Measurements from ENCODE around the gene GNG4.

Gene GNG4

DNA sequence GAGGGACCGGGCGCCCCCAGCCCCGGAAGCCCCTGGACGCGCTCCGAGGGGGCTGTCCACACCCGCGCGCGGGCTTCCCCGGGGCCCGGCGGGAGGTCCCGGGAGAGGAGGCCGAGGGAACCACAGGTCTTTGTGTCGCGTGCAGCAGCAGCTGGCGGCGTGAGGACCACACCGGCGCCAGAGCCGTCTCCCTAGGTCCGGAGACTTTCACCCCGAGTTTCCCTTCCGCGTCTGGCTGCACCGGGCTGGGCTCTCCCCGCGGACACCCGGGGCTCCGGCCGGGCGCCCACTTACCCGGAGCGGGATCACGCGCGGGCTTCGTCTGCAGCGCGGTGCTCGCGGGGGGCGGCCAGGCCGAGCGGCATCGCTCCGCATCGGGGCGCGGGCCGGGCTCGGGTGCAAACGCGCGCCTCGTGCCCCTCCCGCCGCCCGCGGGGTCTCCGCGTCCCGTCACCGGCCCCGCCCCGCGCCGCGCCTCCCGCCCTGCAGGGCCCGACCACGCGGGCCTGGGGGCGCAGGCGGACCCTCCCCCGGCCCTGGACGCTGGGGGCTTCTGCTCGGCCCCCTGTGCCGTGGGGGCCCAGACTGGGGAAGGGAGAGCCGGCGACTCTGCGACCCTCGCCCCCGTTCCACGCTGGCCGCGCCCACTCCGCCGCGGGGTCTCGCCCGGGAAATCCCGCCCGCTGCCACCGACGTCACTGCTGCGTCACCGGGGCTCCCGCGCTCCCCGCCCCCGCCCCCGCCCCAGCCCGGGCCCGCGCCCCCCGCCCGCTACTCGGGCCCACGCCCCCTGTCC lies at the start of gene GNG4:
Gene GNG4, minus strand, starts transcription at position 417 of the 796 bp plus-strand sequence. CDS start 65,946 bp downstream, outside the sequence.
- Mint-ChIP-seq H3K4me3 (peak within 1 kb of the TSS; percentile 63), H3K36me3 (ENCODE audit: low read depth) (peaks cover 10% of the 10 kb centered on the region), H3K4me1 (ENCODE audit: low read depth) (peaks cover 25% of the 10 kb centered on the region), H3K27ac (peak within 1 kb of the TSS; percentile 75), H3K9me3 (no peaks in the 10 kb centered on the region), H3K27me3 (ENCODE audit: low read depth) (peaks cover 77% of the 10 kb centered on the region)

DNA sequence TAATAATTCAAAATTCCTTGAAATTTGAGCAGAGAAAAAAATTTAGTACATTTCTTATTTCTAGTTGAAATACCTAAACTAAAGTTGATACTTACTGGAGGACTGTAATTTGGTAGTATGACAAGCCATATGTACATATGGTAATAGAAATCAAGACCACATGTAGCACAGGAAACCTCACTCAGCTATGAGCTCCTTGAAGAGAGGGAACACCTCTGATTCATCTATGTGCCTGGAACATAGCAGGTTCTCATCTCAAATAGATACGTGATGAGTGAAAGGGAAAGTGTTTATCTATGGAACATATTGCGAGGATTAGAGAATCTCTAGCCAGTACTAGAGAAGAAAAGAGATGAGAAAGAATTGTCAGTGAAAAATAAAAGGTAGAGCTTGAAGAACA lies 47.9 kb upstream of the GNG4 start:
- no peaks in the 10 kb centered on the region for H3K9me3 Mint-ChIP-seq
- H3K27me3 Mint-ChIP-seq (ENCODE audit: low read depth): no peaks in the 10 kb centered on the region
- H3K4me3 Mint-ChIP-seq: no peak overlapping the region
- peaks cover 9% of the 10 kb centered on the region for H3K4me1 Mint-ChIP-seq (ENCODE audit: low read depth)
- H3K27ac Mint-ChIP-seq: no peak overlapping the region
- peaks cover 52% of the 10 kb centered on the region for H3K36me3 Mint-ChIP-seq (ENCODE audit: low read depth)

GRCh38 chr1:235689356-235689755 lies 39.8 kb upstream of the GNG4 start:
- Mint-ChIP-seq H3K4me1 (ENCODE audit: low read depth) (no peaks in the 10 kb centered on the region), H3K9me3 (no peaks in the 10 kb centered on the region), H3K36me3 (ENCODE audit: low read depth) (peaks cover 25% of the 10 kb centered on the region), H3K27me3 (ENCODE audit: low read depth) (no peaks in the 10 kb centered on the region), H3K4me3 (no peak overlapping the region), H3K27ac (no peak overlapping the region)

GRCh38 chr1:235688096-235688495 lies 38.5 kb upstream of the GNG4 start:
- no peaks in the 10 kb centered on the region for H3K9me3 Mint-ChIP-seq
- no peak overlapping the region for H3K27ac Mint-ChIP-seq
- H3K27me3 Mint-ChIP-seq (ENCODE audit: low read depth): no peaks in the 10 kb centered on the region
- no peaks in the 10 kb centered on the region for H3K4me1 Mint-ChIP-seq (ENCODE audit: low read depth)
- no peak overlapping the region for H3K4me3 Mint-ChIP-seq
- H3K36me3 Mint-ChIP-seq (ENCODE audit: low read depth): peaks cover 26% of the 10 kb centered on the region

- Mint-ChIP-seq H3K9me3 (no peaks in the 10 kb centered on the region), H3K4me1 (ENCODE audit: low read depth) (no peaks in the 10 kb centered on the region), H3K27me3 (ENCODE audit: low read depth) (no peaks in the 10 kb centered on the region), H3K36me3 (ENCODE audit: low read depth) (peaks cover 25% of the 10 kb centered on the region), H3K4me3 (no peak overlapping the region), H3K27ac (no peak overlapping the region)
These were observed 34.1 kb upstream of the GNG4 start for GRCh38 chr1:235683653-235684052.

GRCh38 chr1:235682216-235682615 lies 32.6 kb upstream of the GNG4 start:
- H3K36me3 Mint-ChIP-seq (ENCODE audit: low read depth): peaks cover 22% of the 10 kb centered on the region

GRCh38 chr1:235679644-235680043 lies 30.1 kb upstream of the GNG4 start:
- Mint-ChIP-seq H3K4me1 (ENCODE audit: low read depth) (peaks cover 1% of the 10 kb centered on the region), H3K27ac (no peak overlapping the region), H3K4me3 (no peak overlapping the region), H3K36me3 (ENCODE audit: low read depth) (peaks cover 38% of the 10 kb centered on the region), H3K9me3 (peaks cover 18% of the 10 kb centered on the region), H3K27me3 (ENCODE audit: low read depth) (no peaks in the 10 kb centered on the region)

More at GRCh38 chr1:235682216-235682615, 32.6 kb upstream of the GNG4 start:
- Mint-ChIP-seq H3K4me1 (ENCODE audit: low read depth) (no peaks in the 10 kb centered on the region), H3K9me3 (no peaks in the 10 kb centered on the region), H3K27ac (no peak overlapping the region), H3K4me3 (no peak overlapping the region), H3K27me3 (ENCODE audit: low read depth) (no peaks in the 10 kb centered on the region)

DNA sequence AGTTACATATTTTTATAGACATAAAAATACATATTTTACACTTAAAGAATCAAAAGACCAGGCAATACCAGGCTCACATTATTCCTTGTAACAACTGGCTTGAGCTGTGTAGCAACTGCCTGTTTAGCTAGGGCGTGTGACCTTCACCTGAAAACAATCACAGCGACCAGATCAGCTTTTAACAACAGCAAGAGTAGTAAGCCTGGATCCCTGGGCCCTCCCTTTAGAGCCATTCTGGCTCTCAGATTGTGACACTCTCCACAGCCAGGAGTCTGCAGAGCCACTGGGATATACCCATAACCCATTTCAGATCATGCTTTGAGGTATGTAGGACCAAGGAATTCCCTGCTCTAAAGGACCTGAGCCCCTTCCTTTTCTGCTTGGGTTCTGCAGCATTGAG lies 29.4 kb upstream of the GNG4 start:
- H3K4me3 Mint-ChIP-seq: no peak overlapping the region
- H3K27ac Mint-ChIP-seq: no peak overlapping the region
- peaks cover 1% of the 10 kb centered on the region for H3K4me1 Mint-ChIP-seq (ENCODE audit: low read depth)
- peaks cover 21% of the 10 kb centered on the region for H3K9me3 Mint-ChIP-seq
- H3K36me3 Mint-ChIP-seq (ENCODE audit: low read depth): peaks cover 41% of the 10 kb centered on the region
- H3K27me3 Mint-ChIP-seq (ENCODE audit: low read depth): no peaks in the 10 kb centered on the region

GRCh38 chr1:235675152-235675890 lies 25.7 kb upstream of the GNG4 start:
- H3K27me3 Mint-ChIP-seq (ENCODE audit: low read depth): no peaks in the 10 kb centered on the region
- H3K9me3 Mint-ChIP-seq: peaks cover 53% of the 10 kb centered on the region
- H3K27ac Mint-ChIP-seq: peak overlapping the region; percentile 15
- no peak overlapping the region for H3K4me3 Mint-ChIP-seq
- H3K36me3 Mint-ChIP-seq (ENCODE audit: low read depth): peaks cover 65% of the 10 kb centered on the region
- H3K4me1 Mint-ChIP-seq (ENCODE audit: low read depth): peaks cover 1% of the 10 kb centered on the region

GRCh38 chr1:235673981-235674380 lies 24.4 kb upstream of the GNG4 start:
- H3K4me1 Mint-ChIP-seq (ENCODE audit: low read depth): peaks cover 1% of the 10 kb centered on the region
- no peaks in the 10 kb centered on the region for H3K27me3 Mint-ChIP-seq (ENCODE audit: low read depth)
- no peak overlapping the region for H3K4me3 Mint-ChIP-seq
- H3K9me3 Mint-ChIP-seq: peaks cover 64% of the 10 kb centered on the region
- H3K27ac Mint-ChIP-seq: no peak overlapping the region
- peaks cover 75% of the 10 kb centered on the region for H3K36me3 Mint-ChIP-seq (ENCODE audit: low read depth)

- Mint-ChIP-seq H3K36me3 (ENCODE audit: low read depth) (peaks cover 81% of the 10 kb centered on the region), H3K27me3 (ENCODE audit: low read depth) (no peaks in the 10 kb centered on the region), H3K4me3 (no peak overlapping the region), H3K27ac (no peak overlapping the region), H3K9me3 (peaks cover 70% of the 10 kb centered on the region), H3K4me1 (ENCODE audit: low read depth) (peaks cover 1% of the 10 kb centered on the region)
These were observed 22.4 kb upstream of the GNG4 start for GRCh38 chr1:235671992-235672391.

- Mint-ChIP-seq H3K27ac (peak overlapping the region; percentile 28), H3K27me3 (ENCODE audit: low read depth) (no peaks in the 10 kb centered on the region), H3K36me3 (ENCODE audit: low read depth) (peaks cover 68% of the 10 kb centered on the region), H3K9me3 (peaks cover 58% of the 10 kb centered on the region), H3K4me1 (ENCODE audit: low read depth) (peaks cover 1% of the 10 kb centered on the region), H3K4me3 (no peak overlapping the region)
These were observed 20.7 kb upstream of the GNG4 start for GRCh38 chr1:235670157-235670776.

GRCh38 chr1:235669277-235669676 lies 19.7 kb upstream of the GNG4 start:
- Mint-ChIP-seq H3K27ac (no peak overlapping the region), H3K36me3 (ENCODE audit: low read depth) (peaks cover 62% of the 10 kb centered on the region), H3K9me3 (peaks cover 51% of the 10 kb centered on the region)

GRCh38 chr1:235663628-235664027 lies 14.0 kb upstream of the GNG4 start:
- Mint-ChIP-seq H3K27me3 (ENCODE audit: low read depth) (no peaks in the 10 kb centered on the region), H3K36me3 (ENCODE audit: low read depth) (peaks cover 26% of the 10 kb centered on the region), H3K4me1 (ENCODE audit: low read depth) (no peaks in the 10 kb centered on the region), H3K9me3 (peaks cover 2% of the 10 kb centered on the region), H3K27ac (no peak overlapping the region), H3K4me3 (no peak overlapping the region)

More at GRCh38 chr1:235669277-235669676, 19.7 kb upstream of the GNG4 start:
- H3K4me3 Mint-ChIP-seq: no peak overlapping the region
- no peaks in the 10 kb centered on the region for H3K27me3 Mint-ChIP-seq (ENCODE audit: low read depth)
- H3K4me1 Mint-ChIP-seq (ENCODE audit: low read depth): no peaks in the 10 kb centered on the region

Data from T-helper 1 cell treated with Interleukin-12 subunit alpha and Interleukin-12 subunit beta and Interleukin-4 antibody, amounts not matched to agents 30 μg/mL and 1 μg/mL, for 36 hours (primary cell).